ENCODE data around the gene AVPI1. TPM values are rescaled to one million over a fixed set of nuclear protein-coding genes. Genes with fewer than 3 reads are reported as not detected.

AVPI1 gene
- total and polyA plus RNA-seq, 2 of the 13 experiments (the other 11 are each of a cell fraction or from before 2014, with no cell fraction given), result 39.8 to 61.2 TPM

- TF ChIP-seq GRHL1 (CRISPR knock-in tag; conservative IDR thresholded peaks at IDR 0.05), result no peak
- TF ChIP-seq MXI1 (IDR thresholded peaks at IDR 0.05; ENCODE audit: borderline replicate concordance, low read depth, low read length), result peak; percentile 88
- TF ChIP-seq ISX (CRISPR knock-in tag; conservative IDR thresholded peaks at IDR 0.05), result no peak
- TF ChIP-seq ZNF790 (CRISPR knock-in tag; IDR thresholded peaks at IDR 0.05; ENCODE audit: borderline replicate concordance), result no peak; the same call in 1 of the 2 replicates
- TF ChIP-seq ONECUT2 (CRISPR knock-in tag; IDR thresholded peaks at IDR 0.05), result no peak
- TF ChIP-seq ZZZ3 (CRISPR knock-in tag; IDR thresholded peaks at IDR 0.05; ENCODE audit: borderline replicate concordance), result no peak
- TF ChIP-seq KDM1A (CRISPR knock-in tag; IDR thresholded peaks at IDR 0.05), result peak; percentile 51; the same call in 1 of the 2 replicates
- TF ChIP-seq ZNF460 (CRISPR knock-in tag; IDR thresholded peaks at IDR 0.05; ENCODE audit: borderline replicate concordance), result no peak
- no peak for TF ChIP-seq ZSCAN12 (CRISPR knock-in tag; IDR thresholded peaks at IDR 0.05)
- peak; percentile 12; the same call in 1 of the 2 replicates for TF ChIP-seq ZNF772 (CRISPR knock-in tag; IDR thresholded peaks at IDR 0.05)
- TF ChIP-seq ZNF124 (CRISPR knock-in tag; IDR thresholded peaks at IDR 0.05), result no peak
- TF ChIP-seq ZNF274 (CRISPR knock-in tag; IDR thresholded peaks at IDR 0.05), result 0 out of 2 replicates have a peak, but pooled peaks have one; percentile 51
- peak; percentile 83 for TF ChIP-seq CEBPG (CRISPR knock-in tag; IDR thresholded peaks at IDR 0.05)
- peak; percentile 70; the same call in 1 of the 2 replicates for TF ChIP-seq GABPB1 (CRISPR knock-in tag; IDR thresholded peaks at IDR 0.05)
- peak; percentile 94 for TF ChIP-seq NR2C2 (CRISPR knock-in tag; IDR thresholded peaks at IDR 0.05; ENCODE audit: borderline replicate concordance)
- no peak for TF ChIP-seq JDP2 (CRISPR knock-in tag; IDR thresholded peaks at IDR 0.05; ENCODE audit: borderline replicate concordance)
- TF ChIP-seq KMT2A (CRISPR knock-in tag; IDR thresholded peaks at IDR 0.05), result no peak; the same call in 1 of the 2 replicates
- TF ChIP-seq ZNF605 (CRISPR knock-in tag; IDR thresholded peaks at IDR 0.05), result no peak
- no peak; the same call in 1 of the 2 replicates for TF ChIP-seq MTERF4 (CRISPR knock-in tag; IDR thresholded peaks at IDR 0.05)
- no peak for TF ChIP-seq PRDM10 (CRISPR knock-in tag; IDR thresholded peaks at IDR 0.05; ENCODE audit: low read depth)
- 0 out of 2 replicates have a peak, but pooled peaks have one; percentile 16 for TF ChIP-seq ZNF792 (CRISPR knock-in tag; IDR thresholded peaks at IDR 0.05)
- peak; percentile 99 for TF ChIP-seq ZNF3 (CRISPR knock-in tag; IDR thresholded peaks at IDR 0.05)
- TF ChIP-seq RBFOX2 (IDR thresholded peaks at IDR 0.05; ENCODE audit: low read depth, low read length), result peak; percentile 78
- TF ChIP-seq MAFK (conservative IDR thresholded peaks at IDR 0.05 in 1 of 2, IDR thresholded peaks at IDR 0.05 in 1 of 2; ENCODE audit: low read length in 2 of 2), result peak; percentile 86 to 94
- TF ChIP-seq ZNF562 (CRISPR knock-in tag; IDR thresholded peaks at IDR 0.05; ENCODE audit: borderline replicate concordance), result no peak
Measured at GRCh38 chr10:97640174-97640867, 46.7 kb downstream of the AVPI1 start, which contains the start of gene PI4K2A (continued).

All from HepG2 (cell line).